ENCODE measurements around the gene MCL1.
"Not testable (repeated sequence)": the region's sequence is repeated elsewhere in the genome, so short reads cannot be mapped to it uniquely, and the experiment has no call there.

Gene MCL1

GRCh38 chr1:150567717-150568593, 11.5 kb downstream of the MCL1 start:
- Histone ChIP-seq H3K9ac (ENCODE audit: low read length) (peak overlapping the region; percentile 71), H2AFZ (ENCODE audit: low read depth, low read length) (no peak overlapping the region), H3K79me2 (ENCODE audit: low read length) (peaks cover 86% of the 10 kb centered on the region)

GRCh38 chr1:150567341-150567716, 12.1 kb downstream of the MCL1 start:
- H3K36me3 ChIP-seq (replicated peaks; ENCODE audit: low read depth, low read length), result peaks cover 18% of the 10 kb centered on the region
- H3K4me1 ChIP-seq (ENCODE audit: low read length), result peaks cover 87% of the 10 kb centered on the region
- no peak; the same call in 1 of the 2 replicates for TF ChIP-seq EZH2phosphoT487 (IDR thresholded peaks at IDR 0.05; ENCODE audit: low read depth)
- TF ChIP-seq, protein P1, sequence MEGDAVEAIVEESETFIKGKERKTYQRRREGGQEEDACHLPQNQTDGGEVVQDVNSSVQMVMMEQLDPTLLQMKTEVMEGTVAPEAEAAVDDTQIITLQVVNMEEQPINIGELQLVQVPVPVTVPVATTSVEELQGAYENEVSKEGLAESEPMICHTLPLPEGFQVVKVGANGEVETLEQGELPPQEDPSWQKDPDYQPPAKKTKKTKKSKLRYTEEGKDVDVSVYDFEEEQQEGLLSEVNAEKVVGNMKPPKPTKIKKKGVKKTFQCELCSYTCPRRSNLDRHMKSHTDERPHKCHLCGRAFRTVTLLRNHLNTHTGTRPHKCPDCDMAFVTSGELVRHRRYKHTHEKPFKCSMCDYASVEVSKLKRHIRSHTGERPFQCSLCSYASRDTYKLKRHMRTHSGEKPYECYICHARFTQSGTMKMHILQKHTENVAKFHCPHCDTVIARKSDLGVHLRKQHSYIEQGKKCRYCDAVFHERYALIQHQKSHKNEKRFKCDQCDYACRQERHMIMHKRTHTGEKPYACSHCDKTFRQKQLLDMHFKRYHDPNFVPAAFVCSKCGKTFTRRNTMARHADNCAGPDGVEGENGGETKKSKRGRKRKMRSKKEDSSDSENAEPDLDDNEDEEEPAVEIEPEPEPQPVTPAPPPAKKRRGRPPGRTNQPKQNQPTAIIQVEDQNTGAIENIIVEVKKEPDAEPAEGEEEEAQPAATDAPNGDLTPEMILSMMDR (IDR thresholded peaks at IDR 0.05; ENCODE audit: low read depth, low read length), result no peak
- peaks cover 82% of the 10 kb centered on the region for H3K79me2 ChIP-seq (ENCODE audit: low read length)
- H3K9me3 ChIP-seq (ENCODE audit: insufficient read depth, low read length), result no peaks in the 10 kb centered on the region
- peak overlapping the region; percentile 71 for H3K9ac ChIP-seq (ENCODE audit: low read length)
- H4K20me1 ChIP-seq (ENCODE audit: insufficient read depth, low read length), result peaks cover 8% of the 10 kb centered on the region
- peak overlapping the region; percentile 72 for H3K4me3 ChIP-seq (ENCODE audit: low read length)
- no peaks in the 10 kb centered on the region for H3K27me3 ChIP-seq (ENCODE audit: low read depth, low read length)
- H3K27ac ChIP-seq (ENCODE audit: low read length), result peak overlapping the region; percentile 97
- H2AFZ ChIP-seq (ENCODE audit: low read depth, low read length), result no peak overlapping the region
- H3K4me2 ChIP-seq (ENCODE audit: low read length), result peak overlapping the region; percentile 95

More at GRCh38 chr1:150567717-150568593, 11.5 kb downstream of the MCL1 start:
- H3K36me3 ChIP-seq (replicated peaks; ENCODE audit: low read depth, low read length), result peaks cover 24% of the 10 kb centered on the region
- peaks cover 13% of the 10 kb centered on the region for H4K20me1 ChIP-seq (ENCODE audit: insufficient read depth, low read length)
- peaks cover 90% of the 10 kb centered on the region for H3K4me1 ChIP-seq (ENCODE audit: low read length)
- peak overlapping the region; percentile 72 for H3K4me3 ChIP-seq (ENCODE audit: low read length)
- H3K27me3 ChIP-seq (ENCODE audit: low read depth, low read length), result no peaks in the 10 kb centered on the region
- no peaks in the 10 kb centered on the region for H3K9me3 ChIP-seq (ENCODE audit: insufficient read depth, low read length)
- TF ChIP-seq, protein P1 (IDR thresholded peaks at IDR 0.05; ENCODE audit: low read depth, low read length), result no peak
- TF ChIP-seq EZH2phosphoT487 (IDR thresholded peaks at IDR 0.05; ENCODE audit: low read depth), result no peak
- H3K27ac ChIP-seq (ENCODE audit: low read length), result peak overlapping the region; percentile 97
- peak overlapping the region; percentile 95 for H3K4me2 ChIP-seq (ENCODE audit: low read length)

- Histone ChIP-seq H3K9me3 (ENCODE audit: insufficient read depth, low read length) (no peaks in the 10 kb centered on the region), H3K27me3 (ENCODE audit: low read depth, low read length) (no peaks in the 10 kb centered on the region), H3K36me3 (replicated peaks; ENCODE audit: low read depth, low read length) (peaks cover 16% of the 10 kb centered on the region), H3K4me3 (ENCODE audit: low read length) (peak overlapping the region; percentile 53), H3K4me1 (ENCODE audit: low read length) (peaks cover 91% of the 10 kb centered on the region), H3K27ac (ENCODE audit: low read length) (peak overlapping the region; percentile 97), H3K79me2 (ENCODE audit: low read length) (peaks cover 81% of the 10 kb centered on the region), H3K9ac (ENCODE audit: low read length) (peak overlapping the region; percentile 56), H3K4me2 (ENCODE audit: low read length) (peak overlapping the region; percentile 95), H2AFZ (ENCODE audit: low read depth, low read length) (no peak overlapping the region), H4K20me1 (ENCODE audit: insufficient read depth, low read length) (peaks cover 7% of the 10 kb centered on the region; the same call in 1 of the 2 replicates)
- TF ChIP-seq, protein P1 (IDR thresholded peaks at IDR 0.05; ENCODE audit: low read depth, low read length), result no peak
- TF ChIP-seq EZH2phosphoT487 (IDR thresholded peaks at IDR 0.05; ENCODE audit: low read depth), result no peak
Measured at GRCh38 chr1:150566589-150567340, 12.6 kb downstream of the MCL1 start.

DNA sequence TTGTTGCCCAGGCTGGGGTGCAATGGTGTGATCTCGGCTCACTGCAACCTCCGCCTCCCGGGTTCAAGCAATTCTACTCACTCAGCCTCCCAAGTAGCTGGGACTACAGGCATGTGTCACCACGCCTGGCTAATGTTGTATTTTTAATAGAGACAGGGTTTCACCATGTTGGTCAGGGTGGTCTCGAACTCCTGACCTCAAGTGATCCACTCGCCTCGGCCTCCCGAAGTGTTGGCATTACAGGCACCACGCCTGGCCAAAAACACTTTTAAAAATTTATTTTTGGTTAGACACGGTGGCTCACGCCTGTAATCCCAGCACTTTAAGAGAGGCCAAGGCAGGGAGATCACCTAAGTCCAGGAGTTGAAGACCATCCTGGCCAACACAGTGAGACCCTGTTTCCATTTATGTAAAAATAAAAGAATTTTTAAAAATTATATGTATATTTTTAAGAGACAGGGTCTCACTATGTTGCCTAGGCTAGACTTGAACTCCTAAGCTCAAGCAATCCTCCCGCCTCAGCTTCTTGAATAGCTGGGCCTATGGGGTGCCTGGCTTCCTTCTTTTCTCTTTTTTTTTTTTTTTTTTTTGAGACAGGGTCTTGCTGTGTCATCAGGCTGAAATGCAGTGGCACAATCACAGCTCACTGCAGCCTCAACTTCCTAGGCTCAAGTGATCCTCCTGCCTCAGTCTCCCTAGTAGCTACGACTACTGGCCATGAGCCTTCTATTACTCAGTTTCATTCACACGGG, 14.0 kb downstream of the MCL1 start:
- Histone ChIP-seq H3K4me2 (ENCODE audit: low read length) (peak overlapping the region; percentile 93), H3K79me2 (ENCODE audit: low read length) (peaks cover 75% of the 10 kb centered on the region), H3K27ac (ENCODE audit: low read length) (peak overlapping the region; percentile 97), H3K4me1 (ENCODE audit: low read length) (peaks cover 92% of the 10 kb centered on the region), H3K9ac (ENCODE audit: low read length) (peak overlapping the region; percentile 78; the same call in 1 of the 2 replicates)
- H3K9me3 ChIP-seq (ENCODE audit: insufficient read depth, low read length); H3K36me3 ChIP-seq (replicated peaks; ENCODE audit: low read depth, low read length); H4K20me1 ChIP-seq (ENCODE audit: insufficient read depth, low read length); H3K27me3 ChIP-seq (ENCODE audit: low read depth, low read length); H2AFZ ChIP-seq (ENCODE audit: low read depth, low read length); H3K4me3 ChIP-seq (ENCODE audit: low read length): not testable (repeated sequence)
